ENCODE data around the gene ARL2BP. TPM values are rescaled to one million over a fixed set of nuclear protein-coding genes. Genes with fewer than 3 reads are reported as not detected.

Gene ARL2BP
- total and polyA plus RNA-seq, 2 of the 13 experiments (the other 11 are each of a cell fraction or from before 2014, with no cell fraction given): 64.3 to 67.6 TPM

GRCh38 chr16:57284209-57284951 is 39.3 kb downstream of the ARL2BP start, which contains the start of gene PLLP (continued):
- TF ChIP-seq ZBTB14 (CRISPR knock-in tag; IDR thresholded peaks at IDR 0.05): peak; percentile 62; the same call in 1 of the 2 replicates
- TF ChIP-seq ZFP41 (CRISPR knock-in tag; IDR thresholded peaks at IDR 0.05; ENCODE audit: borderline replicate concordance): peak; percentile 82; the same call in 1 of the 2 replicates
- no peak for TF ChIP-seq SCMH1 (CRISPR knock-in tag; IDR thresholded peaks at IDR 0.05; ENCODE audit: borderline replicate concordance)
- TF ChIP-seq, protein P1, sequence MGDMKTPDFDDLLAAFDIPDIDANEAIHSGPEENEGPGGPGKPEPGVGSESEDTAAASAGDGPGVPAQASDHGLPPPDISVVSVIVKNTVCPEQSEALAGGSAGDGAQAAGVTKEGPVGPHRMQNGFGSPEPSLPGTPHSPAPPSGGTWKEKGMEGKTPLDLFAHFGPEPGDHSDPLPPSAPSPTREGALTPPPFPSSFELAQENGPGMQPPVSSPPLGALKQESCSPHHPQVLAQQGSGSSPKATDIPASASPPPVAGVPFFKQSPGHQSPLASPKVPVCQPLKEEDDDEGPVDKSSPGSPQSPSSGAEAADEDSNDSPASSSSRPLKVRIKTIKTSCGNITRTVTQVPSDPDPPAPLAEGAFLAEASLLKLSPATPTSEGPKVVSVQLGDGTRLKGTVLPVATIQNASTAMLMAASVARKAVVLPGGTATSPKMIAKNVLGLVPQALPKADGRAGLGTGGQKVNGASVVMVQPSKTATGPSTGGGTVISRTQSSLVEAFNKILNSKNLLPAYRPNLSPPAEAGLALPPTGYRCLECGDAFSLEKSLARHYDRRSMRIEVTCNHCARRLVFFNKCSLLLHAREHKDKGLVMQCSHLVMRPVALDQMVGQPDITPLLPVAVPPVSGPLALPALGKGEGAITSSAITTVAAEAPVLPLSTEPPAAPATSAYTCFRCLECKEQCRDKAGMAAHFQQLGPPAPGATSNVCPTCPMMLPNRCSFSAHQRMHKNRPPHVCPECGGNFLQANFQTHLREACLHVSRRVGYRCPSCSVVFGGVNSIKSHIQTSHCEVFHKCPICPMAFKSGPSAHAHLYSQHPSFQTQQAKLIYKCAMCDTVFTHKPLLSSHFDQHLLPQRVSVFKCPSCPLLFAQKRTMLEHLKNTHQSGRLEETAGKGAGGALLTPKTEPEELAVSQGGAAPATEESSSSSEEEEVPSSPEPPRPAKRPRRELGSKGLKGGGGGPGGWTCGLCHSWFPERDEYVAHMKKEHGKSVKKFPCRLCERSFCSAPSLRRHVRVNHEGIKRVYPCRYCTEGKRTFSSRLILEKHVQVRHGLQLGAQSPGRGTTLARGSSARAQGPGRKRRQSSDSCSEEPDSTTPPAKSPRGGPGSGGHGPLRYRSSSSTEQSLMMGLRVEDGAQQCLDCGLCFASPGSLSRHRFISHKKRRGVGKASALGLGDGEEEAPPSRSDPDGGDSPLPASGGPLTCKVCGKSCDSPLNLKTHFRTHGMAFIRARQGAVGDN (CRISPR knock-in tag; IDR thresholded peaks at IDR 0.05): peak; percentile 99
- TF ChIP-seq, protein P2, sequence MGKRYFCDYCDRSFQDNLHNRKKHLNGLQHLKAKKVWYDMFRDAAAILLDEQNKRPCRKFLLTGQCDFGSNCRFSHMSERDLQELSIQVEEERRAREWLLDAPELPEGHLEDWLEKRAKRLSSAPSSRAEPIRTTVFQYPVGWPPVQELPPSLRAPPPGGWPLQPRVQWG (CRISPR knock-in tag; IDR thresholded peaks at IDR 0.05; ENCODE audit: borderline replicate concordance, low read depth): no peak
- TF ChIP-seq NCOR1 (IDR thresholded peaks at IDR 0.05; ENCODE audit: borderline replicate concordance, low read length): no peak
- TF ChIP-seq REXO4 (CRISPR knock-in tag; IDR thresholded peaks at IDR 0.05; ENCODE audit: borderline replicate concordance): peak; percentile 70
- TF ChIP-seq ZNF333 (CRISPR knock-in tag; IDR thresholded peaks at IDR 0.05; ENCODE audit: borderline replicate concordance): peak; percentile 96; the same call in 1 of the 2 replicates
- TF ChIP-seq ZNF550 (CRISPR knock-in tag; IDR thresholded peaks at IDR 0.05; ENCODE audit: borderline replicate concordance): peak; percentile 67; the same call in 1 of the 2 replicates
- no peak for TF ChIP-seq ZFP36L2 (CRISPR knock-in tag; IDR thresholded peaks at IDR 0.05)
- no peak for TF ChIP-seq ZNF496 (CRISPR knock-in tag; IDR thresholded peaks at IDR 0.05; ENCODE audit: insufficient replicate concordance)
- TF ChIP-seq ZC3H4 (CRISPR knock-in tag; IDR thresholded peaks at IDR 0.05; ENCODE audit: borderline replicate concordance): no peak
- TF ChIP-seq MYPOP (CRISPR knock-in tag; IDR thresholded peaks at IDR 0.05): peak; percentile 95
- no peak for TF ChIP-seq FOXK2 (IDR thresholded peaks at IDR 0.05)
- TF ChIP-seq ZNF234 (CRISPR knock-in tag; conservative IDR thresholded peaks at IDR 0.05): peak; percentile 90; the same call in 1 of the 2 replicates
- TF ChIP-seq ZNF549 (CRISPR knock-in tag; IDR thresholded peaks at IDR 0.05): no peak; the same call in 1 of the 2 replicates
- peak; percentile 88 for TF ChIP-seq ZNF256 (CRISPR knock-in tag; conservative IDR thresholded peaks at IDR 0.05)
- TF ChIP-seq SIN3A (IDR thresholded peaks at IDR 0.05; ENCODE audit: borderline replicate concordance, low read depth, low read length): peak; percentile 39; the same call in 1 of the 2 replicates
- peak; percentile 16 for TF ChIP-seq SMAD3 (CRISPR knock-in tag; IDR thresholded peaks at IDR 0.05)
- peak; percentile 93 for TF ChIP-seq KLF9 (CRISPR knock-in tag; IDR thresholded peaks at IDR 0.05; ENCODE audit: low read depth)
- TF ChIP-seq ZBTB2 (CRISPR knock-in tag; IDR thresholded peaks at IDR 0.05; ENCODE audit: low read depth): peak; percentile 70
